ENCODE data around the gene FGFBP2. TPM values are rescaled to one million over a fixed set of nuclear protein-coding genes. Genes with fewer than 3 reads are reported as not detected.

Gene FGFBP2
- total and polyA plus RNA-seq, 2 experiments from 2014 or later: 0.18 to 0.56 TPM

DNA sequence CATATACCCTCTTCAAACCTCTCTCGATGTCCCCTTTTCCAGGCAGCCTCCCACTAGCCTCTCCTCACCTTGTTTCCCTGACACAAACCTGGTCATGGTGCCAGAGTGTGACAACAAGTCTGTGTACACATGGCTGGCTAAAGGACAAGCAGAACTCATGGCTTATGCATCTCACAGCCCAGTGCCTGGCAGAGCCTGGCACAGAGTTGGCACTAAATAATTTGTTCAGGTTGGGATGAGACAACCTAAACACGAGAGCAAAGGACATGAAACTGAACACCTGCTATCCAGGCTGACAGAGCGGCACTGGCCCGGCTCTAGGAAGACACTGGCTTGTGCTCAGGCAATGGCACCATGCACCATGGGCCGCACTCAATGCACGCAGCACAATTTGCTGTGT is 48.2 kb upstream of the FGFBP2 start (continued):
- TF ChIP-seq, protein P1, sequence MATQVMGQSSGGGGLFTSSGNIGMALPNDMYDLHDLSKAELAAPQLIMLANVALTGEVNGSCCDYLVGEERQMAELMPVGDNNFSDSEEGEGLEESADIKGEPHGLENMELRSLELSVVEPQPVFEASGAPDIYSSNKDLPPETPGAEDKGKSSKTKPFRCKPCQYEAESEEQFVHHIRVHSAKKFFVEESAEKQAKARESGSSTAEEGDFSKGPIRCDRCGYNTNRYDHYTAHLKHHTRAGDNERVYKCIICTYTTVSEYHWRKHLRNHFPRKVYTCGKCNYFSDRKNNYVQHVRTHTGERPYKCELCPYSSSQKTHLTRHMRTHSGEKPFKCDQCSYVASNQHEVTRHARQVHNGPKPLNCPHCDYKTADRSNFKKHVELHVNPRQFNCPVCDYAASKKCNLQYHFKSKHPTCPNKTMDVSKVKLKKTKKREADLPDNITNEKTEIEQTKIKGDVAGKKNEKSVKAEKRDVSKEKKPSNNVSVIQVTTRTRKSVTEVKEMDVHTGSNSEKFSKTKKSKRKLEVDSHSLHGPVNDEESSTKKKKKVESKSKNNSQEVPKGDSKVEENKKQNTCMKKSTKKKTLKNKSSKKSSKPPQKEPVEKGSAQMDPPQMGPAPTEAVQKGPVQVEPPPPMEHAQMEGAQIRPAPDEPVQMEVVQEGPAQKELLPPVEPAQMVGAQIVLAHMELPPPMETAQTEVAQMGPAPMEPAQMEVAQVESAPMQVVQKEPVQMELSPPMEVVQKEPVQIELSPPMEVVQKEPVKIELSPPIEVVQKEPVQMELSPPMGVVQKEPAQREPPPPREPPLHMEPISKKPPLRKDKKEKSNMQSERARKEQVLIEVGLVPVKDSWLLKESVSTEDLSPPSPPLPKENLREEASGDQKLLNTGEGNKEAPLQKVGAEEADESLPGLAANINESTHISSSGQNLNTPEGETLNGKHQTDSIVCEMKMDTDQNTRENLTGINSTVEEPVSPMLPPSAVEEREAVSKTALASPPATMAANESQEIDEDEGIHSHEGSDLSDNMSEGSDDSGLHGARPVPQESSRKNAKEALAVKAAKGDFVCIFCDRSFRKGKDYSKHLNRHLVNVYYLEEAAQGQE (IDR thresholded peaks at IDR 0.05; ENCODE audit: unreplicated experiment): no peak
- TF ChIP-seq EZH2 (IDR thresholded peaks at IDR 0.05; ENCODE audit: low read depth, unreplicated experiment): no peak
- TF ChIP-seq, protein P2, sequence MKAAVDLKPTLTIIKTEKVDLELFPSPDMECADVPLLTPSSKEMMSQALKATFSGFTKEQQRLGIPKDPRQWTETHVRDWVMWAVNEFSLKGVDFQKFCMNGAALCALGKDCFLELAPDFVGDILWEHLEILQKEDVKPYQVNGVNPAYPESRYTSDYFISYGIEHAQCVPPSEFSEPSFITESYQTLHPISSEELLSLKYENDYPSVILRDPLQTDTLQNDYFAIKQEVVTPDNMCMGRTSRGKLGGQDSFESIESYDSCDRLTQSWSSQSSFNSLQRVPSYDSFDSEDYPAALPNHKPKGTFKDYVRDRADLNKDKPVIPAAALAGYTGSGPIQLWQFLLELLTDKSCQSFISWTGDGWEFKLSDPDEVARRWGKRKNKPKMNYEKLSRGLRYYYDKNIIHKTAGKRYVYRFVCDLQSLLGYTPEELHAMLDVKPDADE (IDR thresholded peaks at IDR 0.05): no peak
- no peak for TF ChIP-seq ZNF114 (CRISPR knock-in tag; IDR thresholded peaks at IDR 0.05)

DNA sequence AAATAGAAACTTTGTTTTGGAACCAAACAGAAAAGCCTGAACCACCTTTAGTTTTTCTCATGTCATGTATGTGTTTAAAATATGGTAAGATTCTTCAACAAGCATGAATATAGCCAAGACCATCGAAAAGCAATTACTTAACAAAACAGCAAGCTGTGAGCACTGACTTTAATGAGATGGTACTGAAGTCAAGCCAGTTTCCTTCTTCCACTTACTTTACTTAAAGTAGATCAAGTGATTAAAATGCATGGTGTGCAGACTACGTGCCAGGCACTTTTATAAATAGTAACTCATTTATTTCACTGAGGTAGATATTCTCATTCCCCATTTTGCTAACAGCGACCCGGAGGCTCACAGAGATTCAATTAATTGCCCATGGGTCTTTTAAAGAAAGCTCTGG is 46.2 kb upstream of the FGFBP2 start:
- ATAC-seq: no peak
- Histone ChIP-seq H3K36me3 (ENCODE audit: insufficient read depth) (no peaks in the 10 kb centered on the region), H3F3A (replicated peaks; ENCODE audit: low read depth) (no peaks in the 10 kb centered on the region), H3K4me2 (no peak overlapping the region), H3K4me1 (ENCODE audit: insufficient read depth) (no peaks in the 10 kb centered on the region), H3K9me2 (ENCODE audit: insufficient read depth) (no peaks in the 10 kb centered on the region), H3K27me3 (ENCODE audit: insufficient read depth) (no peaks in the 10 kb centered on the region), H3K27ac (ENCODE audit: low read depth) (no peak overlapping the region), H3K79me2 (replicated peaks; ENCODE audit: insufficient read depth) (no peaks in the 10 kb centered on the region), H3K4me3 (no peak overlapping the region), H2AFZ (no peak overlapping the region), H4K20me1 (replicated peaks; ENCODE audit: insufficient read depth) (peaks cover 3% of the 10 kb centered on the region; the same call in 1 of the 2 replicates)
- TF ChIP-seq JUNB (IDR thresholded peaks at IDR 0.05; ENCODE audit: unreplicated experiment) (no peak), POLR2AphosphoS5 (IDR thresholded peaks at IDR 0.05; ENCODE audit: low read depth) (no peak), ZNF331 (CRISPR knock-in tag; IDR thresholded peaks at IDR 0.05; ENCODE audit: low read depth) (no peak), STAT1 (IDR thresholded peaks at IDR 0.05; ENCODE audit: unreplicated experiment) (no peak), EZH2phosphoT487 (IDR thresholded peaks at IDR 0.05; ENCODE audit: unreplicated experiment) (no peak), NANOG (IDR thresholded peaks at IDR 0.05; ENCODE audit: borderline replicate concordance) (no peak)
- TF ChIP-seq, protein P1 (IDR thresholded peaks at IDR 0.05; ENCODE audit: unreplicated experiment): no peak
- peaks cover 3% of the 10 kb centered on the region for H3K27me3 Mint-ChIP-seq (ENCODE audit: insufficient read depth, low read depth, poor library complexity)
- H3K4me1 Mint-ChIP-seq: peaks cover 5% of the 10 kb centered on the region; the same call in 2 of the 3 replicates
- H3K27ac Mint-ChIP-seq: no peak overlapping the region
- DNase-seq (ENCODE audit: low spot score): no peak
- peaks cover 71% of the 10 kb centered on the region for H3K36me3 Mint-ChIP-seq (ENCODE audit: low read depth)
- H3K9me3 Mint-ChIP-seq: no peaks in the 10 kb centered on the region
- no peak overlapping the region for H3K4me3 Mint-ChIP-seq
